CMK (cell line): ENCODE data around the gene ZNF559.
A peak's percentile ranks its signal among the peaks of the same experiment; 100 is the strongest.
"Not testable (repeated sequence)": the region's sequence is repeated elsewhere in the genome, so short reads cannot be mapped to it uniquely, and the experiment has no call there.

Experiments used
- DNase-seq: peaks from one replicate; pipeline ENCODE4 v3.0.0-alpha.2; 2010; ENCODE audit warnings: low read depth

ZNF559 gene

GRCh38 chr19:9323919-9324583 lies at the start of gene ZNF559:
TSS of gene ZNF559 (plus strand) at chr19:9324179. CDS start at chr19:9338550, 14,371 bp downstream.
- peak; percentile 93 for DNase-seq

GRCh38 chr19:9283485-9283884 lies 40.5 kb upstream of the ZNF559 start:
- DNase-seq: not testable (repeated sequence)

DNA sequence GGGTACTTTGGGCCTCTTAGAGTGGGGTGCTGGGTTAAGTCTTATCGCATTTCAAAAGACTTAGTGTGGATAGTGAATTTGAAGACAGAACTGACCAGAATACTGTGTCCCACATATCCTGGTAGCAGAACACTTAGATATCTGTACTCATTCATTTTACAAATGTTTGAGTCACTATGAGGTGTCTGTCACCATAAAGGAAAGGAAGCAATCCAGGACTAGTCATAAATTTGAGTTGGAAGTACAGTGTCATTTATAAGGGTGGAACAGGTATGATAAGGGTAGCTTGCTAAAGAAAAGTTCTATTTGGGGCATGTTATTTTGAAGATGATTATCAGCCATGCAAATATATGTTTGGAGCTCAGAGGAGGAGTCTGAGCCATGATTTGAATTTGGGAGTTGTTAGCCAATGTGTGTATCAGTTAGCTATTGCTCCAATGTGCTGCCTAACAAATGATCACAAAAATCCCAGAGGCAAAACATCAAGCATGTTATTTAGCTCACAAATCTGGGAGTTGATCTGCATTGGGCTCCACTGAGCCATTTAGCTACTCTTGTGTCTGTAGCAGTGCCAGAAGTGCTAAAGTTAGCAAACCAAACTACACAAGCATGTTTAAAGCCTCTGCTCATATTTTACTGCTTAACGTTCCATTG lies 34.6 kb upstream of the ZNF559 start:
- DNase-seq: no peak

- DNase-seq: no peak
Measured at GRCh38 chr19:9295411-9295849, 28.5 kb upstream of the ZNF559 start.

DNA sequence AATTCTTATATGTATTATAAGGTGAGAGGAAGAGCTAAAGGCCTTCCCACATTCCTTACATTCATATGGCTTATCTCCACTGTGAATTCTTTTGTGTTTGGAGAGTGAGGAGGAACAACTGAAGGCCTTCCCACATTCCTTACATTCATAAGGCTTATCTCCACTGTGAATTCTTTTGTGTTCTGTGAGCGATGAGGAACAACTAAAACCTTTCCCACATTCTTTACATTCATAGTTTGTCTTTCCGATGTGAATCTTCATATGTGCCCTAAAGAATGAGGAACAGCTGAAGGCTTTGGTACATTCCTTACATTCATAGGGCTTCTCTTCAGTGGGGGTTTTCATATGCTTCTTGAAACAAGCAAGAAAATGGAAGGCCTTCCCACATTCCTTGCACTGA lies 27.6 kb upstream of the ZNF559 start:
- DNase-seq: no peak

GRCh38 chr19:9306443-9306842 lies 17.5 kb upstream of the ZNF559 start:
- no peak for DNase-seq

GRCh38 chr19:9308091-9308770 lies 15.7 kb upstream of the ZNF559 start:
- DNase-seq: no peak

DNA sequence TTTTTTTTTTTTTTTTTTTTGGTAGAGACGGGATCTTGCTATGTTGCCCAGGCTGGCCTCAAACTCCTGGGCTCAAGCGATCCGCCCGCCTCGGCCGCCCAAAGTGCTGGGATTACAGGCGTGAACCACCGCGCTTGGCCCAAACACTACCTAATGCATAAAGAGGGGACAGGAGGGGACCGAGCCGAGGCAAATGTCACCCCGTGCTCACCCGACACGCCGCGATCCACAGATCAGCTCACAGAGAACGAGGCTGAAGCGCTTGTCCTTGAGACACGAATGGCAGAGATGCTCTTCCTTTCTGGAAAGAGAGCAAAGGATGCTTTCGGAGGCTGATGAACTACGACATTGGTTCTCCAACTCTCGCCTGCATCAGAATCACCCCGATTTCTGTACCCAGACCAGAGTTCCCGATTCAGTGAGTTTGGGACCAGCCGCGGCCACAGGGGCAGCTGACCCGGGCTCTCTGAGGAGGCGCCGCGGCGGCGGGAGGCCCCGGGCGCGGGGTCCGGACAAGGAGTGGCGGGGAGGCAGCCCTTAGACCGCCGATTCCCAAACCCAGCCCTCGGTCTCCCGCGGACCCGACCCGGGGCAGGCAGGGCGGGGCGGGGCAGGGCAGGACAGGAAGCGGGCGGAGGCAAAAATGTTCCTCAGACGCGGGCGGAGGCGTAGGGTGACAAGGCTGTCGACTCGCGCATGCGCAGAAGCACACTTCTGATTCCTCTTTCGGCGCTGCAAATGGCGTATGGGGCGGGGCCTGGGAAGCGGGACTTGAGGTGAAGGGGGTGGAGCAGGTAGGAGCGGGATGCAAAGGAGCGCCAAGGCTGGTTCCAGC lies 14.6 kb upstream of the ZNF559 start, which contains the start of gene ZNF699:
Gene ZNF699 (minus strand): TSS at position 700 of the 835 bp plus-strand sequence. CDS start 4,719 bp downstream, outside the sequence.
- DNase-seq: peak; percentile 96

GRCh38 chr19:9309974-9310446 lies 14.0 kb upstream of the ZNF559 start:
- DNase-seq: peak; percentile 75

- no peak for DNase-seq
Measured at GRCh38 chr19:9313756-9314155, 10.2 kb upstream of the ZNF559 start.

DNA sequence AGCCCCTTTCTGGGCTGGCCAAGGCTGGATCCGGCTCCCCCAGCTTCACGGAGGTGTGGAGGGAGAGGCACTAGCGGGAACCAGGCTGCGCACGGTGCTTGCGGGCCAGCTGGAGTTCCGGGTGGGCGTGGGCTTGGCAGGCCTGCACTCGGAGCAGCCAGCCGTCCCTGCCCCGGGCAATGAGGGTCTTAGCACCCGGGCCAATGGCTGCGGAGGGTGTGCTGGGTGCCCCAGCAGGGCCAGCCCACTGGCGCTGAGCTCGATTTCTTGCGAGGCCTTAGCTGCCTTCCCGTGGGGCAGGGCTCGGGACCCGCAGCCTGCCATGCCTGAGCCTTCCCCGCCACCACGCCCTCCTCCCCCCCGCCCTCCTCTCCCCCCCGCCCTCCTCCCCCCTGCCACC lies 2.6 kb upstream of the ZNF559 start:
- no peak for DNase-seq

- not testable (repeated sequence) for DNase-seq
Measured at GRCh38 chr19:9321756-9322155, 2.2 kb upstream of the ZNF559 start.

GRCh38 chr19:9322201-9322600 lies 1.8 kb upstream of the ZNF559 start:
- DNase-seq: not testable (repeated sequence)

GRCh38 chr19:9323557-9323918 lies 441 bp upstream of the ZNF559 start:
- peak; percentile 86 for DNase-seq

- no peak for DNase-seq
Measured at GRCh38 chr19:9324584-9324962, 594 bp downstream of the ZNF559 start.

DNA sequence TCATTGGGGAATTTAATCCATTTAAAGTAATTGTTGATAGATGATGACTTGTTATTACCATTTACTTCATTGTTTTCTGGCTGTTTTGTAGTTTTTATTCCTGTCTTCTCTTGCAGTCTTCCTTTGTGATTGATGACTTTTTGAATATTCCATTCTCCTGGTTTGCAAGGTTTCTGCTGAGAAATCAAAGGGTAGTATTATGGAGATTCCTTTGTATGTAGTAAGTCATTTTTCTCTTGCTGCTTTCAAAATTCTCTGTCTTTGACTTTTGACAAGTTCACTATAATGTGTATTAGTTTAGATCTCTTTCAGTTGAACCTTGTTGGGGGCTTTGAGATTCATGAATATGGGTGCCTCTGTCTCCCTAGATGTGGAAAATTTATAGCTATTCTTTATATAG lies 6.0 kb downstream of the ZNF559 start:
- DNase-seq: no peak

DNA sequence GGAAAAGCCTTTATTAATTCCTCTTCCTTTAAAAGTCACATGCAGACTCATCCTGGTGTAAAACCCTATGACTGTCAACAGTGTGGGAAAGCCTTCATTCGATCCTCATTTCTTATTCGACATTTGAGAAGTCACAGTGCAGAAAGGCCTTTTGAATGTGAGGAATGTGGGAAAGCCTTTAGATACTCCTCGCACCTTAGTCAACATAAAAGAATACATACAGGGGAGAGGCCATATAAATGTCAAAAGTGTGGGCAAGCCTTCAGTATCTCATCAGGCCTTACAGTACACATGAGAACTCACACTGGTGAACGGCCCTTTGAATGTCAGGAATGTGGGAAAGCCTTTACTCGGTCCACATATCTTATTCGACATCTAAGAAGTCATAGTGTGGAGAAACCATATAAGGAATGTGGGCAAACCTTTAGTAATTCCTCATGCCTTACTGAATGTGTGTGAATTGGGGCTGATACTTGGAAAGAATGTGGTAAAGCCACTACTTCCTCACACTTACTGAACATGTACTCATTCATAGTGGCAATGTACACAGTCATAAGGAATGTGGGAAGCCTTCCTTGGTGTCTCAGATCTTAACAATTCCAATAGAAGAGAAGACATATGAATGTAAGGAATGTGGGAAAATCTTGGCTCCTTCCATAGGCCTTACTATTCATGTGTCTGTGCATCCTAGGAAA lies 18.8 kb downstream of the ZNF559 start:
- no peak for DNase-seq

DNA sequence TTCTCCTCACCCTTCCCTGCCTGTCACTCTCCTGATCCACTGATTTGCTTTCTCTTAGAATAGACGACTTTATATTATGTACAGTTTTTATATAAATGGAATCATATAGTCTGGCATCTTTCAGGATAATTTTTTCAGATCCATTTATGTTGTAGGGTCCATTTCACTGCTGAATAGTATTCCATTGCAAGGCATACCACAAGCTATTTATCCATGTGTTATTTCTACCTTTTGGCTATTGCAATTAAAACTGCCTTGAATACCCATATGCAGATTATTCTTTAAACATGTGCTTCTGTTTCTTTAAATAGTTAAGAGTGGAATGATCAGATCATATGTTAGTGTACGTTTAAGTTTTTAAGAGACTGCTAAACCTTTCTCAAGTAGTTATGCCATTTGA lies 21.0 kb downstream of the ZNF559 start:
- no peak for DNase-seq

DNA sequence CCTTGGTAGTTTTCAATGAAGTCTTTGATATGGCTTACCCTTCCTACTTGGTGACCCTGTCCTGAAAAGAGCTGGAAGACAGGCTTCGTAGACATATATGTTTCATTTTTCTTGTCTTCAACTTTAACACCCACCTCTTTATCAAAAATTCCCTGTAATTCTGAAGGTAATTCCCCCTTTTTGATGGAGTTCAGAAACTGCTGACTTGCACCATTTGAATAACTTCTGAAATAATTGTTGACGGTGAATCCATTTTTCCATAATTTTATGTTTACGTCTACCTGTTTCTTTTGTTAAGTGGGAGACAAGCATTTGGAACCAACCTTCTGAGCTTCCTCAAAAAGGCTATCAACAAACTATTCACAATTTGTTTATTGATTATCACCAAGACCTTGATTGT lies 24.3 kb downstream of the ZNF559 start:
- no peak for DNase-seq

- DNase-seq: no peak
Measured at GRCh38 chr19:9348671-9349070, 24.7 kb downstream of the ZNF559 start.

DNA sequence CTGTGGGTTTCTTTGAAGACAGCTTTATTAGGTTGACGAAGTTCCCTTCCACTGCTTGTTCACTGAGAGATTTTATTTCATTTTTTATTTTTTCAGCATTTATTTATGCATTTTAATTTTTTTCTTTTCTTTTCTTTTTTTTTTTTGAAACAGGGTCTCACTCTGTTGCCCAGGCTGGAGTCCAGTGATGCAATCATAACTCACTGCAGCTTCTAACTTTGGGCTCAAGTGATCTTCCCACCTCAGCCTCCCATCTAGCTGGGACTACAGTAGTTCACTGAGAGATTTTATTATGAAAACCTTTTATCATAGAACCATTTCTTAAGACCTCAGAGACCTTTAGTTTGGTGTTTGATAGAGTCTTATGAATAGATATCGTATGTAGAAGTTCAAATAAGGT lies 28.5 kb downstream of the ZNF559 start:
- DNase-seq: no peak

- no peak for DNase-seq
Measured at GRCh38 chr19:9353011-9353410, 29.0 kb downstream of the ZNF559 start.
